HCT116 (cell line): Measurements from ENCODE around the gene ZSWIM5. TPM values are rescaled to one million over a fixed set of nuclear protein-coding genes. Genes with fewer than 3 reads are reported as not detected.

Experiments
- ATAC-seq: fragments of 200-7000 bp; cut with Tn5 transposase; 2 replicates; pipeline ENCODE4 v1.9.1; 2020; ENCODE audit warnings: mild to moderate bottlenecking, moderate library complexity
- BruUV-seq: library from RNA; stranded (reverse); fragments of 400-500 nt; replicated peaks from 2 replicates; lab custom pipeline; 2021; lab: Mats Ljungman, UMichigan
- CTCF ChIA-PET: fragments of 300-600 bp; sonication (Branson Sonifier 250); formaldehyde crosslinking; loops from one replicate; lab custom pipeline; 2021; ENCODE audit warnings: antibody characterized with exemption; lab: Charles Lee
- POLR2A ChIA-PET: fragments of 300-600, 350-600 bp; sonication (Branson Sonifier 250); formaldehyde crosslinking; loops from one replicate; lab custom pipeline; 2021; ENCODE audit warnings: antibody characterized with exemption; lab: Charles Lee
- RAD21 ChIA-PET, 2 experiments: fragments of 300-600 bp; sonication (Branson Sonifier 250); formaldehyde crosslinking; loops; one replicate each; lab custom pipeline; 2023; ENCODE audit warnings: low total read pairs in 2 of 2; ENCODE audit not compliant: uncharacterized antibody in 2 of 2, unreplicated experiment in 2 of 2, low non-redundant PET in 1 of 2; lab: Charles Lee
- DNase-seq: peaks from one replicate; pipeline ENCODE4 v3.0.0-alpha.2; 2010; ENCODE audit warnings: low read depth, low spot score
- H2AFZ ChIP-seq: fragments of 200-600 bp; shearing (Covaris generic), sonication (generic); 2 replicates; pipeline ENCODE4 v1.6.1; 2017; ENCODE audit warnings: low read depth, mixed run types, mixed read lengths, antibody characterized with exemption, low read length; ENCODE audit not compliant: poor library complexity, severe bottlenecking
- H3K27ac ChIP-seq: 2 replicates; pipeline ENCODE4 v1.5.1; 2012; ENCODE audit warnings: low read depth, low read length
- H3K27me3 ChIP-seq: fragments of 200-600 bp; sonication (generic); 2 replicates; pipeline ENCODE4 v1.6.1; 2016; ENCODE audit warnings: mixed run types, low read length, mixed read lengths; ENCODE audit not compliant: insufficient read depth
- H3K36me3 ChIP-seq, 2 experiments: fragments of 200-500 bp in 1 of 2; fragments of 200-600 bp in 1 of 2; sonication (Bioruptor generic) in 1 of 2; sonication (generic) in 1 of 2; 2 replicates each; pipeline versions ENCODE4 v1.5.1 to v1.6.1; 2014 to 2016; ENCODE audit warnings: low read length in 2 of 2, inconsistent platforms in 1 of 2, mixed read lengths in 1 of 2, mixed run types in 1 of 2; ENCODE audit not compliant: insufficient read depth in 2 of 2, control insufficient read depth in 1 of 2
- H3K4me1 ChIP-seq, 2 experiments: fragments of 200-600 bp in 1 of 2; sonication (generic) in 1 of 2; 2 replicates each; pipeline versions ENCODE4 v1.5.1 to v1.6.1; 2012 to 2017; ENCODE audit warnings: low read length in 2 of 2, inconsistent platforms in 1 of 2, mild to moderate bottlenecking in 1 of 2, mixed read lengths in 1 of 2, mixed run types in 1 of 2, moderate library complexity in 1 of 2; ENCODE audit not compliant: insufficient read depth in 2 of 2, control insufficient read depth in 1 of 2
- H3K4me2 ChIP-seq: fragments of 200-600 bp; sonication (generic); 2 replicates; pipeline ENCODE4 v1.6.1; 2017; ENCODE audit warnings: mixed run types, low read length, mixed read lengths
- H3K4me3 ChIP-seq, 2 experiments: fragments of 200-600 bp in 1 of 2; sonication (generic) in 1 of 2; replicated peaks in 1 of 2; 2 replicates each; pipeline ENCODE4 v1.5.1; 2011 to 2016; ENCODE audit warnings: low read length in 2 of 2, control low read depth in 1 of 2, low read depth in 1 of 2, mild to moderate bottlenecking in 1 of 2, mixed read lengths in 1 of 2, mixed run types in 1 of 2
- H3K79me2 ChIP-seq: fragments of 200-600 bp; sonication (generic); 2 replicates; pipeline ENCODE4 v1.6.1; 2017; ENCODE audit warnings: mild to moderate bottlenecking, mixed run types, low read length, moderate library complexity, mixed read lengths; ENCODE audit not compliant: insufficient read depth
- H3K9ac ChIP-seq: fragments of 200-600 bp; sonication (generic); 2 replicates; pipeline ENCODE4 v1.6.1; 2016; ENCODE audit warnings: low read length, mixed read lengths
- H3K9me2 ChIP-seq: fragments of 200-600 bp; sonication (generic), shearing (Covaris generic); 2 replicates; pipeline ENCODE4 v1.6.1; 2017; ENCODE audit warnings: mixed run types, mild to moderate bottlenecking, moderate library complexity; ENCODE audit not compliant: insufficient read depth
- H3K9me3 ChIP-seq, 2 experiments: fragments of 200-500 bp in 1 of 2; fragments of 200-600 bp in 1 of 2; sonication (Bioruptor generic) in 1 of 2; sonication (generic) in 1 of 2; 2 replicates each; pipeline ENCODE4 v1.6.1; 2014 to 2017; ENCODE audit warnings: low read length in 2 of 2, mixed read lengths in 2 of 2, inconsistent platforms in 1 of 2, low read depth in 1 of 2, mild to moderate bottlenecking in 1 of 2, mixed run types in 1 of 2, moderate library complexity in 1 of 2; ENCODE audit not compliant: control insufficient read depth in 1 of 2, insufficient read depth in 1 of 2
- H4K20me1 ChIP-seq: fragments of 200-600 bp; sonication (generic), shearing (Covaris generic); 2 replicates; pipeline ENCODE4 v1.6.1; 2017; ENCODE audit warnings: mixed run types, mild to moderate bottlenecking, moderate library complexity; ENCODE audit not compliant: insufficient read depth
- CTCF ChIP-seq, 3 experiments: fragments of 200-600 bp in 1 of 3; sonication (generic) in 1 of 3; IDR thresholded peaks in 2 of 3; conservative IDR thresholded peaks in 1 of 3; 2 replicates each; pipeline ENCODE4 v1.5.1; 2012 to 2017; ENCODE audit warnings: low read depth in 2 of 3, low read length in 2 of 3, antibody characterized with exemption in 1 of 3, borderline replicate concordance in 1 of 3, control low read depth in 1 of 3, mild to moderate bottlenecking in 1 of 3, mixed read lengths in 1 of 3, mixed run types in 1 of 3, moderate library complexity in 1 of 3; ENCODE audit not compliant: insufficient read depth in 1 of 3
- ELF1 ChIP-seq: IDR thresholded peaks from 2 replicates; pipeline ENCODE4 v1.6.1; 2012; ENCODE audit warnings: low read depth, borderline replicate concordance
- EZH2phosphoT487 ChIP-seq: fragments of 200-600 bp; IDR thresholded peaks from 2 replicates; pipeline ENCODE4 v1.6.1; 2018; ENCODE audit warnings: antibody characterized with exemption, borderline replicate concordance
- JUND ChIP-seq: IDR thresholded peaks from 2 replicates; pipeline ENCODE4 v1.6.1; 2012
- RAD21 ChIP-seq: IDR thresholded peaks from 2 replicates; pipeline ENCODE4 v1.6.1; 2012; ENCODE audit warnings: low read depth, mild to moderate bottlenecking
- SIN3A ChIP-seq: IDR thresholded peaks from 2 replicates; pipeline ENCODE4 v1.6.1; 2012; ENCODE audit warnings: low read depth
- SP1 ChIP-seq: IDR thresholded peaks from 2 replicates; pipeline ENCODE4 v1.6.1; 2012; ENCODE audit warnings: low read depth
- intact Hi-C: fragments of 100-400 bp; cut with micrococcal nuclease; formaldehyde crosslinking; loops from 2 replicates; pipeline ENCODE4 v1.10.0; 2022
- total RNA-seq: library from RNA; stranded (reverse); gene quantifications from one replicate; pipeline ENCODE4 v1.2.1, GENCODE V29; 2021; ENCODE audit not compliant: unreplicated experiment
- TF ChIP-seq, protein P1 (sequence below): IDR thresholded peaks from 2 replicates; pipeline ENCODE4 v1.6.1; 2012
- TF ChIP-seq, protein P2 (sequence below): IDR thresholded peaks from 2 replicates; pipeline ENCODE4 v1.6.1; 2012; ENCODE audit warnings: low read depth

Gene ZSWIM5
- total RNA-seq, 1 experiment from 2014 or later, result 1.1 TPM

DNA sequence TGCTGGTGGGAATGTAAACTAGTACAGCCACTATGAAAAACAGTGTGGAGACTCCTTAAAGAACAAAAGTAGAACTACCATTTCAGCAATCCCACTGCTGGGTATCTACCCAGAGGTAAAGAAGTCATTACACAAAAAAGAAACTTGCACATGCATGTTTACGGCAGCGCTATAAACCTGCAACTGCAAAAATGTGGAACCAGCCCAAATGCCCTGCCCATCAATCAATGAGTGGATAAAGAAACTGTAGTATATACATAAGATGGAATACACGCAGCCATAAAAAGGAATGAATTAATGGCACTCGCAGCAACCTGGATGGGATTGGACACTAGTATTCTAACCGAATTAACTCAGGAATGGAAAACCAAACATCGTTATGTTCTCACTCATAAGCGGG, 51.0 kb downstream of the ZSWIM5 start:
- Histone ChIP-seq H3K27me3 (no peaks in the 10 kb centered on the region), H3K27ac (no peak overlapping the region), H2AFZ (no peak overlapping the region), H3K4me1 (no peaks in the 10 kb centered on the region), H3K36me3 (no peaks in the 10 kb centered on the region), H4K20me1 (no peaks in the 10 kb centered on the region), H3K4me2 (no peak overlapping the region), H3K4me3 (no peak overlapping the region), H3K9me3 (no peaks in the 10 kb centered on the region), H3K9ac (no peak overlapping the region), H3K79me2 (no peaks in the 10 kb centered on the region), H3K9me2 (no peaks in the 10 kb centered on the region)
- RAD21 ChIA-PET, result no interaction called here
- no peak for DNase-seq
- no peak for ATAC-seq
- CTCF ChIA-PET, result no interaction called here
- TF ChIP-seq JUND (no peak), CTCF (IDR thresholded peaks at IDR 0.05 in 2 of 3, conservative IDR thresholded peaks at IDR 0.05 in 1 of 3; ENCODE audit: borderline replicate concordance in 1 of 3, insufficient read depth in 1 of 3, low read depth in 2 of 3, low read length in 2 of 3) (no peak), SP1 (no peak), RAD21 (no peak), SIN3A (no peak), EZH2phosphoT487 (no peak), ELF1 (no peak)
- TF ChIP-seq, protein P1, sequence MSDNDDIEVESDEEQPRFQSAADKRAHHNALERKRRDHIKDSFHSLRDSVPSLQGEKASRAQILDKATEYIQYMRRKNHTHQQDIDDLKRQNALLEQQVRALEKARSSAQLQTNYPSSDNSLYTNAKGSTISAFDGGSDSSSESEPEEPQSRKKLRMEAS, result no peak
- TF ChIP-seq, protein P2, sequence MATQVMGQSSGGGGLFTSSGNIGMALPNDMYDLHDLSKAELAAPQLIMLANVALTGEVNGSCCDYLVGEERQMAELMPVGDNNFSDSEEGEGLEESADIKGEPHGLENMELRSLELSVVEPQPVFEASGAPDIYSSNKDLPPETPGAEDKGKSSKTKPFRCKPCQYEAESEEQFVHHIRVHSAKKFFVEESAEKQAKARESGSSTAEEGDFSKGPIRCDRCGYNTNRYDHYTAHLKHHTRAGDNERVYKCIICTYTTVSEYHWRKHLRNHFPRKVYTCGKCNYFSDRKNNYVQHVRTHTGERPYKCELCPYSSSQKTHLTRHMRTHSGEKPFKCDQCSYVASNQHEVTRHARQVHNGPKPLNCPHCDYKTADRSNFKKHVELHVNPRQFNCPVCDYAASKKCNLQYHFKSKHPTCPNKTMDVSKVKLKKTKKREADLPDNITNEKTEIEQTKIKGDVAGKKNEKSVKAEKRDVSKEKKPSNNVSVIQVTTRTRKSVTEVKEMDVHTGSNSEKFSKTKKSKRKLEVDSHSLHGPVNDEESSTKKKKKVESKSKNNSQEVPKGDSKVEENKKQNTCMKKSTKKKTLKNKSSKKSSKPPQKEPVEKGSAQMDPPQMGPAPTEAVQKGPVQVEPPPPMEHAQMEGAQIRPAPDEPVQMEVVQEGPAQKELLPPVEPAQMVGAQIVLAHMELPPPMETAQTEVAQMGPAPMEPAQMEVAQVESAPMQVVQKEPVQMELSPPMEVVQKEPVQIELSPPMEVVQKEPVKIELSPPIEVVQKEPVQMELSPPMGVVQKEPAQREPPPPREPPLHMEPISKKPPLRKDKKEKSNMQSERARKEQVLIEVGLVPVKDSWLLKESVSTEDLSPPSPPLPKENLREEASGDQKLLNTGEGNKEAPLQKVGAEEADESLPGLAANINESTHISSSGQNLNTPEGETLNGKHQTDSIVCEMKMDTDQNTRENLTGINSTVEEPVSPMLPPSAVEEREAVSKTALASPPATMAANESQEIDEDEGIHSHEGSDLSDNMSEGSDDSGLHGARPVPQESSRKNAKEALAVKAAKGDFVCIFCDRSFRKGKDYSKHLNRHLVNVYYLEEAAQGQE, result no peak
- POLR2A ChIA-PET, result no interaction called here
- intact Hi-C loops, result loop anchor here (5.0 kb wide), 1 partner anchor 47 kb away; no protein-coding TSS in a partner anchor
- BruUV-seq, result no TSS peak
